ENCODE results near the gene PEPD.
A peak's percentile ranks its signal among the peaks of the same experiment; 100 is the strongest.
"Not testable (repeated sequence)": the region's sequence is repeated elsewhere in the genome, so short reads cannot be mapped to it uniquely, and the experiment has no call there.

PEPD gene

GRCh38 chr19:33479570-33479969, 42.0 kb downstream of the PEPD start:
- H2AK5ac ChIP-seq (ENCODE audit: low read length, severe bottlenecking); H3K4me1 ChIP-seq (ENCODE audit: control insufficient read depth, insufficient read depth, low read depth, low read length); H3K79me1 ChIP-seq (replicated peaks; ENCODE audit: low read length, poor library complexity, severe bottlenecking); H2BK120ac ChIP-seq (ENCODE audit: low read depth, low read length); H2AFZ ChIP-seq (ENCODE audit: low read depth, low read length); H4K91ac ChIP-seq (ENCODE audit: low read length); H2BK12ac ChIP-seq (ENCODE audit: low read length in 2 of 2); H2BK15ac ChIP-seq (ENCODE audit: low read depth, poor library complexity, severe bottlenecking); H3K23ac ChIP-seq (ENCODE audit: low read length in 2 of 2); H3K14ac ChIP-seq (ENCODE audit: low read length in 2 of 2); H2BK5ac ChIP-seq (ENCODE audit: low read depth, low read length, poor library complexity, severe bottlenecking); H3K4me2 ChIP-seq (ENCODE audit: low read length, poor library complexity, severe bottlenecking); H4K8ac ChIP-seq (ENCODE audit: low read length); DNase-seq; H3K9ac ChIP-seq (ENCODE audit: low read length); H3K4me3 ChIP-seq (ENCODE audit: insufficient read depth in 1 of 2, low read depth in 1 of 2, low read length in 2 of 2); H3K27me3 ChIP-seq (ENCODE audit: control insufficient read depth in 1 of 2, insufficient read depth in 1 of 2, low read length in 2 of 2); H3K4ac ChIP-seq (ENCODE audit: low read depth in 1 of 2, low read length in 2 of 2); H3K18ac ChIP-seq (ENCODE audit: low read depth in 1 of 2, low read length in 2 of 2); H3K27ac ChIP-seq (ENCODE audit: low read length, poor library complexity, severe bottlenecking): not testable (repeated sequence)
- Histone ChIP-seq H3K36me3 (ENCODE audit: control insufficient read depth in 1 of 2, insufficient read depth in 2 of 2, low read depth in 1 of 2, low read length in 2 of 2) (peaks cover 23 to 54% of the 10 kb centered on the region in 2 experiments), H3K9me3 (ENCODE audit: control insufficient read depth, low read length) (peaks cover 35% of the 10 kb centered on the region)
- WGBS, result 90% methylated on average over 1 of the region's 3 CpGs

DNA sequence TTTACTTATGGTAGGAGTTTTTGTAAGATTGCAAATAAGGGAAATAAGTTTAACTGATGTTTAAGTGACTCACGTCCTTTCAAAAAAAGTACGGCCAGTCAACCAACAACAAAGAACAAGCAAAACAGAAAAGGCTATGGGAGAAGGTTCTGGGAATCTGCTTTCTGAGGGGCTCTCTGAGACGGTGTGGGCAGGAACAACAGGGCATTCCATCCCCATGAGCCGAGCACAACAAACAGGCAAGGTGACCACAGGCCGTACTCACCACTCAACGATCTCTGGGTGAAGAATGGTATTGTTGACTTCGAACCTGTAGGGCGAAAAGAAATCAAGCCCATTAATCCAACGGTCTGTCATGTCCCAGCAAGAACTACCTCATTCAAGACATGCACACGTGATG, 43.8 kb downstream of the PEPD start:
- H3K4me1 ChIP-seq (ENCODE audit: control insufficient read depth, insufficient read depth, low read depth, low read length), result peaks cover 5% of the 10 kb centered on the region
- no peaks in the 10 kb centered on the region for H3K79me1 ChIP-seq (replicated peaks; ENCODE audit: low read length, poor library complexity, severe bottlenecking)
- no peak overlapping the region for H4K91ac ChIP-seq (ENCODE audit: low read length)
- H3K27me3 ChIP-seq (ENCODE audit: control insufficient read depth in 1 of 2, insufficient read depth in 1 of 2, low read length in 2 of 2), result no peaks in the 10 kb centered on the region
- no peak overlapping the region for H4K8ac ChIP-seq (ENCODE audit: low read length)
- H3K18ac ChIP-seq (ENCODE audit: low read depth in 1 of 2, low read length in 2 of 2), result no peak overlapping the region
- H3K36me3 ChIP-seq (ENCODE audit: control insufficient read depth in 1 of 2, insufficient read depth in 2 of 2, low read depth in 1 of 2, low read length in 2 of 2), result peaks cover 28 to 46% of the 10 kb centered on the region in 2 experiments
- no peak overlapping the region for H2BK15ac ChIP-seq (ENCODE audit: low read depth, poor library complexity, severe bottlenecking)
- H3K9me3 ChIP-seq (ENCODE audit: control insufficient read depth, low read length), result peaks cover 29% of the 10 kb centered on the region
- no peak overlapping the region for H2BK5ac ChIP-seq (ENCODE audit: low read depth, low read length, poor library complexity, severe bottlenecking)
- H3K9ac ChIP-seq (ENCODE audit: low read length), result no peak overlapping the region
- H3K23ac ChIP-seq (ENCODE audit: low read length in 2 of 2), result no peak overlapping the region
- no peak overlapping the region for H3K4me3 ChIP-seq (ENCODE audit: insufficient read depth in 1 of 2, low read depth in 1 of 2, low read length in 2 of 2)
- H3K4me2 ChIP-seq (ENCODE audit: low read length, poor library complexity, severe bottlenecking), result no peak overlapping the region
- DNase-seq, result no peak
- no peak overlapping the region for H2BK12ac ChIP-seq (ENCODE audit: low read length in 2 of 2)
- no peak overlapping the region for H3K27ac ChIP-seq (ENCODE audit: low read length, poor library complexity, severe bottlenecking)
- no peak overlapping the region for H3K4ac ChIP-seq (ENCODE audit: low read depth in 1 of 2, low read length in 2 of 2)
- H3K14ac ChIP-seq (ENCODE audit: low read length in 2 of 2), result no peak overlapping the region
- WGBS, result 92% methylated on average over 8 of the region's 10 CpGs
- H2AFZ ChIP-seq (ENCODE audit: low read depth, low read length), result no peak overlapping the region
- no peak overlapping the region for H2BK120ac ChIP-seq (ENCODE audit: low read depth, low read length)
- no peak overlapping the region for H2AK5ac ChIP-seq (ENCODE audit: low read length, severe bottlenecking)

DNA sequence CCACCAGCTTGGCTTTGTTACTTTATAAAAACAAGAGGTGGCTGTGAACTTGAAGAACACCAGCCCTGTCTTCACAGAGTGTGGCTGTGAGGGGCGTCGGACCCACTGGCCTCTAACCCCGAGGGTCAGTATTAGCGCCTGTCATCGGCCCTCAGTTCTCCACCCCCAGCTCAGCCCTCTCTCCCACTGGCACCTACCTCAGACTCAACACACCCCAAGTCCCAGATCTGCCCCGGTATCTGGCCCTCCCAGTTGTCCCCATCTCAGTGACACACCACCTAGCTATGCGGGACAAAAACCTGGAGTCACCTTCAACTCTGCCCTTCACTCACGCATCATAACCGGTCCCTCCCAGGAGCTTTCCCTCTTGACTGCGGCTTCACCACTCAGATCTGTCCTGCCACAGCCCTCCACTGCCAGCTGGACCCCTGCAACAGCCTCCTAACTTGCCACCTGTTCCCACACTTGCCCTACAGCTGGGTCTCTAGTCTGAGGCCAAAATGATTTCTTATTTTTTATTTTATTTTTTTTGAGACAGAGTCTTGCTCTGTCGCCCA, 45.4 kb downstream of the PEPD start:
- H3K4me1 ChIP-seq (ENCODE audit: control insufficient read depth, insufficient read depth, low read depth, low read length), result peaks cover 5% of the 10 kb centered on the region
- H3K27me3 ChIP-seq (ENCODE audit: control insufficient read depth in 1 of 2, insufficient read depth in 1 of 2, low read length in 2 of 2), result no peaks in the 10 kb centered on the region
- no peak for DNase-seq
- no peak overlapping the region for H2BK120ac ChIP-seq (ENCODE audit: low read depth, low read length)
- no peaks in the 10 kb centered on the region for H3K79me1 ChIP-seq (replicated peaks; ENCODE audit: low read length, poor library complexity, severe bottlenecking)
- H2BK12ac ChIP-seq (ENCODE audit: low read length in 2 of 2), result no peak overlapping the region
- H3K27ac ChIP-seq (ENCODE audit: low read length, poor library complexity, severe bottlenecking), result no peak overlapping the region
- H3K18ac ChIP-seq (ENCODE audit: low read depth in 1 of 2, low read length in 2 of 2), result no peak overlapping the region
- H2BK5ac ChIP-seq (ENCODE audit: low read depth, low read length, poor library complexity, severe bottlenecking), result no peak overlapping the region
- H4K8ac ChIP-seq (ENCODE audit: low read length), result no peak overlapping the region
- 98% methylated on average over 11 of the region's 11 CpGs for WGBS
- H3K36me3 ChIP-seq (ENCODE audit: control insufficient read depth in 1 of 2, insufficient read depth in 2 of 2, low read depth in 1 of 2, low read length in 2 of 2), result peaks cover 32 to 50% of the 10 kb centered on the region in 2 experiments
- no peak overlapping the region for H3K14ac ChIP-seq (ENCODE audit: low read length in 2 of 2)
- H2AK5ac ChIP-seq (ENCODE audit: low read length, severe bottlenecking), result no peak overlapping the region
- H3K4me3 ChIP-seq (ENCODE audit: insufficient read depth in 1 of 2, low read depth in 1 of 2, low read length in 2 of 2), result no peak overlapping the region
- H2BK15ac ChIP-seq (ENCODE audit: low read depth, poor library complexity, severe bottlenecking), result no peak overlapping the region
- no peak overlapping the region for H4K91ac ChIP-seq (ENCODE audit: low read length)
- no peak overlapping the region for H3K23ac ChIP-seq (ENCODE audit: low read length in 2 of 2)
- H3K9ac ChIP-seq (ENCODE audit: low read length), result no peak overlapping the region
- no peak overlapping the region for H2AFZ ChIP-seq (ENCODE audit: low read depth, low read length)
- H3K4ac ChIP-seq (ENCODE audit: low read depth in 1 of 2, low read length in 2 of 2), result no peak overlapping the region
- peaks cover 26% of the 10 kb centered on the region for H3K9me3 ChIP-seq (ENCODE audit: control insufficient read depth, low read length)
- H3K4me2 ChIP-seq (ENCODE audit: low read length, poor library complexity, severe bottlenecking), result no peak overlapping the region

DNA sequence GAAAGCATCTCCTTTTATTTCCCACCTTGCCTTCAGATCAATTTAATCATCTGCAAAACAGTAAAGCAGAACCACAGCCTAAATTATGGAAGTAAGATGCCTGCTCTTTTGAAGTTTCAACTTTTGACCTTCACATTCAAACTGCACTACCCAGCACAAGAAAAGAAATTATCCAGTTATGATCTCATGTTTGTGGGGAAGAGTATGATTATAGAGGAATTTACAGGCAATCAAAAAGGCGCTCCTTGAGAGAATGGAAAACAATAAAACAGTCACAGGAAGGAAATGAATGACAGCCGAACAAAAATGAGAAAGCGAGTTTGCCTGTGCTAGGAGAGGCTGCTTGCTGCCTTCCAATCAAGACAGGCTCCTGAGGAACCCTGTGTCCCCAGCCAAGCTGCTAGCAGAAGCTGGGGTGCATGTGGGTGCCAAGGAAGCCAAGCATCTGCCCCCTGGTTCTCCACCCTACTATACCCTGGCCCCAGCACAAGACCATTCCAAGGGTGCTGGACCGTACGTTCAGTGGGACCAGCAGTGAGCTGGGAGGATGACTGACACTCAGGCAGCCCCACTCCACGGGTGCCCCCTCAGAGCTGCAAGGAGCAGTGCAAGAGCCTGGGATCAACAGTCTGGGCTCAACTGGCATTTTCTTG, 47.8 kb downstream of the PEPD start:
- no peak overlapping the region for H2AFZ ChIP-seq (ENCODE audit: low read depth, low read length)
- H3K4me3 ChIP-seq (ENCODE audit: insufficient read depth in 1 of 2, low read depth in 1 of 2, low read length in 2 of 2), result no peak overlapping the region
- peak overlapping the region; percentile 51 for H3K9ac ChIP-seq (ENCODE audit: low read length)
- H2AK5ac ChIP-seq (ENCODE audit: low read length, severe bottlenecking), result no peak overlapping the region
- H2BK12ac ChIP-seq (ENCODE audit: low read length in 2 of 2), result no peak overlapping the region
- H3K36me3 ChIP-seq (ENCODE audit: control insufficient read depth in 1 of 2, insufficient read depth in 2 of 2, low read depth in 1 of 2, low read length in 2 of 2), result peaks cover 37 to 38% of the 10 kb centered on the region in 2 experiments
- H2BK120ac ChIP-seq (ENCODE audit: low read depth, low read length), result no peak overlapping the region
- DNase-seq, result no peak
- H3K18ac ChIP-seq (ENCODE audit: low read depth in 1 of 2, low read length in 2 of 2), result no peak overlapping the region
- H3K4me1 ChIP-seq (ENCODE audit: control insufficient read depth, insufficient read depth, low read depth, low read length), result peaks cover 14% of the 10 kb centered on the region
- no peak overlapping the region for H4K8ac ChIP-seq (ENCODE audit: low read length)
- no peak overlapping the region for H3K14ac ChIP-seq (ENCODE audit: low read length in 2 of 2)
- H3K4ac ChIP-seq (ENCODE audit: low read depth in 1 of 2, low read length in 2 of 2), result no peak overlapping the region
- WGBS, result 96% methylated on average over 6 of the region's 6 CpGs
- H3K23ac ChIP-seq (ENCODE audit: low read length in 2 of 2), result no peak overlapping the region
- no peak overlapping the region for H3K4me2 ChIP-seq (ENCODE audit: low read length, poor library complexity, severe bottlenecking)
- H3K27ac ChIP-seq (ENCODE audit: low read length, poor library complexity, severe bottlenecking), result no peak overlapping the region
- no peak overlapping the region for H4K91ac ChIP-seq (ENCODE audit: low read length)
- no peaks in the 10 kb centered on the region for H3K79me1 ChIP-seq (replicated peaks; ENCODE audit: low read length, poor library complexity, severe bottlenecking)
- no peaks in the 10 kb centered on the region for H3K27me3 ChIP-seq (ENCODE audit: control insufficient read depth in 1 of 2, insufficient read depth in 1 of 2, low read length in 2 of 2)
- no peak overlapping the region for H2BK15ac ChIP-seq (ENCODE audit: low read depth, poor library complexity, severe bottlenecking)
- H2BK5ac ChIP-seq (ENCODE audit: low read depth, low read length, poor library complexity, severe bottlenecking), result no peak overlapping the region
- peaks cover 14% of the 10 kb centered on the region for H3K9me3 ChIP-seq (ENCODE audit: control insufficient read depth, low read length)

All from mesenchymal stem cell (in vitro differentiated cells and primary cell).